AG09309 (cell line): ENCODE data around the gene AACS.

ENCODE experiments used
- DNase-seq: peaks from one replicate; pipeline ENCODE4 v3.0.0-alpha.2; 2010; ENCODE audit warnings: low read depth
- H3K4me3 ChIP-seq: 2 replicates; pipeline ENCODE4 v1.5.1; 2011; ENCODE audit warnings: mild to moderate bottlenecking, low read depth, low read length, moderate library complexity; ENCODE audit not compliant: control insufficient read depth
- CTCF ChIP-seq: IDR thresholded peaks from 2 replicates; pipeline ENCODE4 v1.5.1; 2011; ENCODE audit warnings: mild to moderate bottlenecking, low read depth, low read length, inconsistent platforms; ENCODE audit not compliant: insufficient read depth, control insufficient read depth; ENCODE audit errors: missing control alignments

AACS gene

GRCh38 chr12:125097427-125097826 lies 32.2 kb downstream of the AACS start:
- no peak for DNase-seq
- no peak overlapping the region for H3K4me3 ChIP-seq
- no peak for TF ChIP-seq CTCF

- no peak for DNase-seq
- no peak for TF ChIP-seq CTCF
- H3K4me3 ChIP-seq: no peak overlapping the region
Observed at GRCh38 chr12:125098676-125099408, 33.6 kb downstream of the AACS start.

- DNase-seq: no peak
- H3K4me3 ChIP-seq: no peak overlapping the region
- no peak for TF ChIP-seq CTCF
Observed at GRCh38 chr12:125099409-125099782, 34.2 kb downstream of the AACS start.

DNA sequence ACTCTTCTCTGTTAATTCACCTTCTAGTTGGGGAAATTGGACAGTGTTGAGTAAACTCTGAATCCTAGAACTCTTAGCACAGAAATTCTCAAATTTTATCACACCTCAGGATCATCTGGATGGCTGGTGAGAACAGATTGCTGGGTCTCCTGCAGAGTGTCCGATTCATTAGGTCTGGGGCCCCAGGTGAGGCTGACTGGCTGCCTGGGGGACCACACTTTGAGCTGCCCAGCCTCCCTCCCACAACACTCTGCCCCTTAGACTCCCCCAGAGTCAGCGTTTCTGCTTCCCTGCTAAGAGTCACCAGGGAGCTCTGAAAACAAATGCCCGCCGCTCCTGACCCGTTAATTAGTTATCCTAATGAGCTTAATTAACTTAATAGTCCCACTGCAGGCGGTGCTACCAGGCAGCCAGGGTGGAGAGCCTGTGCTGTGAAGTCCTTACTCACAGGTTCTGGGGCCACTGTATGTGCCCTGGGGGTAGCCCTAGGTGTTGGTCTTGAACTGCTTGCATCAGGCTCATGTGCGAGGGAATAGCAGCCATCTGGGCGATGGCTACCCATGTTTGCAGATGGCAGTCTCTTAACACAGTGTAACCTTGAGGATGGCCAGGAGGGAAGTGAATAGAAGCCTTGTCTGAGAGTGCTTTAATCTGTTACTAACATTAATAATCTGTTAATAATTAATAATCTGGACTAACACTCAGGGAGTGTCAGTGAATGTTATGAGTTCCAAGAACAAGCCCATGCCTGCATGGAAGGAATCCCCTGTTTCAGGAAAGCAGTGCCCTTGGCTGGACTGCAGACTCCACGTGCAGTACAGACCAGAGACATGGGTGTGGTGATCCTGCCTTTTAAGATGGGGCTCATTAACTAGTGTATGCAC lies 35.6 kb downstream of the AACS start:
- H3K4me3 ChIP-seq: no peak overlapping the region
- no peak for DNase-seq
- TF ChIP-seq CTCF: no peak

GRCh38 chr12:125104982-125105381 lies 39.7 kb downstream of the AACS start:
- TF ChIP-seq CTCF: no peak
- no peak for DNase-seq
- no peak overlapping the region for H3K4me3 ChIP-seq

DNA sequence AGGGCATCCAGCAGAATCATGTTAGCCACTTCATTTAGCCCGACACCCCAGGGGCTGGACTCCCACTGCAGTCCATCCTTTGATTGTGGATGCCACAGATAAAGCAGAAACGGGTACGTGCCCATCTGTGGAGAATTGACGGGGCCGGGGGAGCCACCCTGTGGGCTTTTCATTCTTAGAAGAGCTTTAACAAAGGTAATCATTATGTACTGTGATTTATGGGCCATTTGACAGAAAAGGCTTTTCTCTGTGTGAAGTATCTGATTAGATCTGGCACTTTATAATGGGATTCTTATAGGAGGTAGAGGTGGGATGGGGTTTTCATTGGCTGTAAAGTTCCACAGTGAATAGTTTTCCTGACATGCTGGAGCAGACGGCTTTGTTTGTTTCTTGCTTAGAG lies 40.4 kb downstream of the AACS start:
- no peak for DNase-seq
- no peak overlapping the region for H3K4me3 ChIP-seq
- TF ChIP-seq CTCF: no peak
